Mucosa of descending colon (tissue), 3 donors: Measurements from ENCODE around the gene TMEM120B. TPM values are rescaled to one million over a fixed set of nuclear protein-coding genes. Genes with fewer than 3 reads are reported as not detected.
A peak's percentile ranks its signal among the peaks of the same experiment; 100 is the strongest.

Experiments
- ATAC-seq: fragments of 200-7000 bp; cut with Tn5 transposase; one replicate; pipeline ENCODE4 v1.9.1; 2020; ENCODE audit warnings: mild to moderate bottlenecking, moderate library complexity
- DNase-seq, 3 donors: peaks; one replicate each; pipeline ENCODE4 v3.0.0-alpha.2; 2020
- H3K36me3 ChIP-seq: fragments of 200-600 bp; one replicate; pipeline ENCODE4 v1.8.0; 2021; ENCODE audit warnings: low read depth, mild to moderate bottlenecking
- H3K4me1 ChIP-seq: fragments of 200-600 bp; one replicate; pipeline ENCODE4 v1.8.0; 2021; ENCODE audit warnings: low read depth, mild to moderate bottlenecking
- H3K4me3 ChIP-seq: fragments of 200-600 bp; one replicate; pipeline ENCODE4 v1.8.0; 2021; ENCODE audit warnings: mild to moderate bottlenecking
- H3K9me3 ChIP-seq: fragments of 200-600 bp; one replicate; pipeline ENCODE4 v1.8.0; 2021; ENCODE audit warnings: mild to moderate bottlenecking
- CTCF ChIP-seq: fragments of 200-600 bp; IDR thresholded peaks from one replicate; pipeline ENCODE4 v1.8.0; 2022; ENCODE audit warnings: antibody characterized with exemption, mild to moderate bottlenecking
- intact Hi-C, 2 donors: fragments of 100-400 bp; cut with DNase I in 1 of 2; cut with micrococcal nuclease in 1 of 2; formaldehyde crosslinking; loops; one replicate each; pipeline versions ENCODE4 v1.11.0 to v1.11.1; 2022; cut with DNase I, micrococcal nuclease
- total RNA-seq, 3 donors: library from RNA; stranded (reverse); fragmentation: NEBNext Ultra II Directional in 2 of 3; extraction: Animal tissue kit (Norgen Biotek cat#: 25700) in 2 of 3; gene quantifications; one replicate each; pipeline versions ENCODE4 v1.2.1 to v1.2.4, GENCODE V29; 2021 to 2023
- donor health status: DM: no; HTN: no; CAD: no; lungs with moderate emphysema.
- donor health status: DM: no; HTN: no; CAD: no.
- donor health status: DM: no; HTN: yes; CAD: no.

TMEM120B gene
- total RNA-seq, 3 donors from 2014 or later, result 6.0 to 10.3 (median 6.4) TPM

- ATAC-seq (no peak), DNase-seq (peak in 2 of 3 donors; percentile 54 to 69)
- H3K36me3 ChIP-seq, result no peaks in the 10 kb centered on the region
- intact Hi-C loops, result no loop called here
- no peaks in the 10 kb centered on the region for H3K9me3 ChIP-seq
- H3K4me3 ChIP-seq, result no peak overlapping the region
- TF ChIP-seq CTCF, result no peak
- peaks cover 23% of the 10 kb centered on the region for H3K4me1 ChIP-seq
Observed at GRCh38 chr12:121806009-121806545, 93.5 kb downstream of the TMEM120B start.

GRCh38 chr12:121806546-121807423 is 94.2 kb downstream of the TMEM120B start:
- Histone ChIP-seq H3K4me3 (no peak overlapping the region), H3K9me3 (no peaks in the 10 kb centered on the region), H3K36me3 (no peaks in the 10 kb centered on the region), H3K4me1 (peaks cover 30% of the 10 kb centered on the region)
- intact Hi-C loops, result no loop called here
- ATAC-seq (peak; percentile 29), DNase-seq (peak; percentile 45 to 53 (median 50))
- no peak for TF ChIP-seq CTCF

GRCh38 chr12:121807642-121808347 is 95.2 kb downstream of the TMEM120B start:
- DNase-seq, result peak in 2 of 3 donors; percentile 18 to 50
- H3K36me3 ChIP-seq, result no peaks in the 10 kb centered on the region
- H3K4me1 ChIP-seq, result peaks cover 36% of the 10 kb centered on the region
- intact Hi-C loops, result no loop called here
- ATAC-seq, result no peak
- no peaks in the 10 kb centered on the region for H3K9me3 ChIP-seq
- TF ChIP-seq CTCF, result no peak
- H3K4me3 ChIP-seq, result no peak overlapping the region

- DNase-seq (no peak), ATAC-seq (no peak)
- Histone ChIP-seq H3K9me3 (no peaks in the 10 kb centered on the region), H3K4me1 (peaks cover 44% of the 10 kb centered on the region), H3K36me3 (no peaks in the 10 kb centered on the region), H3K4me3 (no peak overlapping the region)
- no peak for TF ChIP-seq CTCF
- intact Hi-C loops, result no loop called here
Observed at GRCh38 chr12:121808623-121809022, 96.1 kb downstream of the TMEM120B start.

- Histone ChIP-seq H3K9me3 (no peaks in the 10 kb centered on the region), H3K4me1 (peaks cover 44% of the 10 kb centered on the region), H3K36me3 (no peaks in the 10 kb centered on the region), H3K4me3 (no peak overlapping the region)
- intact Hi-C loops, result no loop called here
- TF ChIP-seq CTCF, result no peak
- DNase-seq, result peak in 1 of 3 donors; percentile 54
- ATAC-seq, result no peak
Observed at GRCh38 chr12:121809712-121810116, 97.2 kb downstream of the TMEM120B start.
